ENCODE results near the gene ATP6V0B. TPM values are rescaled to one million over a fixed set of nuclear protein-coding genes. Genes with fewer than 3 reads are reported as not detected.

Gene ATP6V0B
- total and polyA plus RNA-seq, 2 of the 13 experiments (the other 11 are each of a cell fraction or from before 2014, with no cell fraction given), result 157 to 161 TPM

- TF ChIP-seq, protein P1, sequence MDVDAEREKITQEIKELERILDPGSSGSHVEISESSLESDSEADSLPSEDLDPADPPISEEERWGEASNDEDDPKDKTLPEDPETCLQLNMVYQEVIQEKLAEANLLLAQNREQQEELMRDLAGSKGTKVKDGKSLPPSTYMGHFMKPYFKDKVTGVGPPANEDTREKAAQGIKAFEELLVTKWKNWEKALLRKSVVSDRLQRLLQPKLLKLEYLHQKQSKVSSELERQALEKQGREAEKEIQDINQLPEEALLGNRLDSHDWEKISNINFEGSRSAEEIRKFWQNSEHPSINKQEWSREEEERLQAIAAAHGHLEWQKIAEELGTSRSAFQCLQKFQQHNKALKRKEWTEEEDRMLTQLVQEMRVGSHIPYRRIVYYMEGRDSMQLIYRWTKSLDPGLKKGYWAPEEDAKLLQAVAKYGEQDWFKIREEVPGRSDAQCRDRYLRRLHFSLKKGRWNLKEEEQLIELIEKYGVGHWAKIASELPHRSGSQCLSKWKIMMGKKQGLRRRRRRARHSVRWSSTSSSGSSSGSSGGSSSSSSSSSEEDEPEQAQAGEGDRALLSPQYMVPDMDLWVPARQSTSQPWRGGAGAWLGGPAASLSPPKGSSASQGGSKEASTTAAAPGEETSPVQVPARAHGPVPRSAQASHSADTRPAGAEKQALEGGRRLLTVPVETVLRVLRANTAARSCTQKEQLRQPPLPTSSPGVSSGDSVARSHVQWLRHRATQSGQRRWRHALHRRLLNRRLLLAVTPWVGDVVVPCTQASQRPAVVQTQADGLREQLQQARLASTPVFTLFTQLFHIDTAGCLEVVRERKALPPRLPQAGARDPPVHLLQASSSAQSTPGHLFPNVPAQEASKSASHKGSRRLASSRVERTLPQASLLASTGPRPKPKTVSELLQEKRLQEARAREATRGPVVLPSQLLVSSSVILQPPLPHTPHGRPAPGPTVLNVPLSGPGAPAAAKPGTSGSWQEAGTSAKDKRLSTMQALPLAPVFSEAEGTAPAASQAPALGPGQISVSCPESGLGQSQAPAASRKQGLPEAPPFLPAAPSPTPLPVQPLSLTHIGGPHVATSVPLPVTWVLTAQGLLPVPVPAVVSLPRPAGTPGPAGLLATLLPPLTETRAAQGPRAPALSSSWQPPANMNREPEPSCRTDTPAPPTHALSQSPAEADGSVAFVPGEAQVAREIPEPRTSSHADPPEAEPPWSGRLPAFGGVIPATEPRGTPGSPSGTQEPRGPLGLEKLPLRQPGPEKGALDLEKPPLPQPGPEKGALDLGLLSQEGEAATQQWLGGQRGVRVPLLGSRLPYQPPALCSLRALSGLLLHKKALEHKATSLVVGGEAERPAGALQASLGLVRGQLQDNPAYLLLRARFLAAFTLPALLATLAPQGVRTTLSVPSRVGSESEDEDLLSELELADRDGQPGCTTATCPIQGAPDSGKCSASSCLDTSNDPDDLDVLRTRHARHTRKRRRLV (CRISPR knock-in tag; IDR thresholded peaks at IDR 0.05), result no peak
- TF ChIP-seq CC2D1A (CRISPR knock-in tag; IDR thresholded peaks at IDR 0.05) (no peak), RAD21 (CRISPR knock-in tag; IDR thresholded peaks at IDR 0.05) (peak; percentile 75), NCOA5 (CRISPR knock-in tag; IDR thresholded peaks at IDR 0.05) (no peak), ZNF687 (CRISPR knock-in tag; IDR thresholded peaks at IDR 0.05) (peak; percentile 37; the same call in 1 of the 2 replicates), TAF1 (CRISPR knock-in tag; IDR thresholded peaks at IDR 0.05) (no peak), ATRX (CRISPR knock-in tag; IDR thresholded peaks at IDR 0.05; ENCODE audit: borderline replicate concordance) (no peak), STAG1 (CRISPR knock-in tag; IDR thresholded peaks at IDR 0.05) (peak; percentile 70), ZMYM2 (CRISPR knock-in tag; IDR thresholded peaks at IDR 0.05) (peak; percentile 64; the same call in 1 of the 2 replicates), SRY (CRISPR knock-in tag; IDR thresholded peaks at IDR 0.05) (0 out of 2 replicates have a peak, but pooled peaks have one; percentile 6), DMAP1 (CRISPR knock-in tag; IDR thresholded peaks at IDR 0.05) (no peak), ZNF766 (CRISPR knock-in tag; IDR thresholded peaks at IDR 0.05; ENCODE audit: borderline replicate concordance) (no peak), ZNF564 (CRISPR knock-in tag; IDR thresholded peaks at IDR 0.05) (no peak), U2AF1 (optimal IDR thresholded peaks at IDR 0.05; ENCODE audit: low read depth, low read length) (peak; percentile 10), ZNF841 (CRISPR knock-in tag; IDR thresholded peaks at IDR 0.05; ENCODE audit: borderline replicate concordance) (no peak), HOXA9 (CRISPR knock-in tag; IDR thresholded peaks at IDR 0.05; ENCODE audit: borderline replicate concordance) (no peak), HMGA1 (CRISPR knock-in tag; conservative IDR thresholded peaks at IDR 0.05) (no peak), ZFY (CRISPR knock-in tag; IDR thresholded peaks at IDR 0.05) (peak; percentile 38; the same call in 1 of the 2 replicates), ZNF768 (CRISPR knock-in tag; IDR thresholded peaks at IDR 0.05) (no peak)
- TF ChIP-seq, protein P2, sequence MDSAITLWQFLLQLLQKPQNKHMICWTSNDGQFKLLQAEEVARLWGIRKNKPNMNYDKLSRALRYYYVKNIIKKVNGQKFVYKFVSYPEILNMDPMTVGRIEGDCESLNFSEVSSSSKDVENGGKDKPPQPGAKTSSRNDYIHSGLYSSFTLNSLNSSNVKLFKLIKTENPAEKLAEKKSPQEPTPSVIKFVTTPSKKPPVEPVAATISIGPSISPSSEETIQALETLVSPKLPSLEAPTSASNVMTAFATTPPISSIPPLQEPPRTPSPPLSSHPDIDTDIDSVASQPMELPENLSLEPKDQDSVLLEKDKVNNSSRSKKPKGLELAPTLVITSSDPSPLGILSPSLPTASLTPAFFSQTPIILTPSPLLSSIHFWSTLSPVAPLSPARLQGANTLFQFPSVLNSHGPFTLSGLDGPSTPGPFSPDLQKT (CRISPR knock-in tag; IDR thresholded peaks at IDR 0.05; ENCODE audit: borderline replicate concordance), result no peak
Observed at GRCh38 chr1:43934101-43934985, 40.4 kb upstream of the ATP6V0B start (continued).

Data from HepG2 (cell line).